Measurements from ENCODE around the gene ZNF124.

GRCh38 chr1:247112479-247112781 lies 59.4 kb downstream of the ZNF124 start:
- TF ChIP-seq POLR2A (IDR thresholded peaks at IDR 0.05) (no peak), CTCF (IDR thresholded peaks at IDR 0.05) (no peak)
